GM06990 (cell line): Measurements from ENCODE around the gene IPO11.

Experiments
- DNase-seq: peaks from one replicate; pipeline ENCODE4 v3.0.0-alpha.2; 2011; ENCODE audit not compliant: insufficient read length; ENCODE audit errors: extremely low read depth
- H3K27me3 ChIP-seq: replicated peaks from 2 replicates; pipeline ENCODE4 v1.6.0; 2011; ENCODE audit warnings: low read length; ENCODE audit not compliant: control insufficient read depth, insufficient read depth
- H3K36me3 ChIP-seq: 2 replicates; pipeline ENCODE4 v1.5.1; 2011; ENCODE audit warnings: low read length; ENCODE audit not compliant: control insufficient read depth, insufficient read depth
- H3K4me3 ChIP-seq: replicated peaks from 2 replicates; pipeline ENCODE4 v1.5.1; 2011; ENCODE audit warnings: low read depth, mild to moderate bottlenecking, control low read depth, low read length
- CTCF ChIP-seq: IDR thresholded peaks from 2 replicates; pipeline ENCODE4 v1.5.1; 2011; ENCODE audit warnings: low read length, control low read depth, mild to moderate bottlenecking, inconsistent platforms; ENCODE audit not compliant: insufficient read depth, poor library complexity, severe bottlenecking

IPO11 gene

DNA sequence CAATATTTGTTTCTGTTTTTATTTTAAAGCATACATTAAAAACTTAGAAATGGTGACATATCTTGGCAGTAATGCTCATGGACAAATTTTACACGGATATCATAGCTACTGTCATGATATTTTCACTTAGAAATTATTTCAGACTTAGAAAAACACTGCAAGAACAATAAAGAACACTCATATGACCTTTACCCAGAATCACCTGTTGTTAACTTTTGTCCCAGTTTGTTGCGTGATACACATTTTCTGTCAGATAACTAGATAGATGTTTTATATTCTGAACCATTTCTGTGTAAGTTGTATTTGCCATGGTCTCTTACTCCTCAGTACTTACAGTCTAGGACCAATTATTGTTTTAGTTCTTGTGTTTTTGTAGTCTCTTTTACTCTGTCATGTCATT is 162.5 kb downstream of the IPO11 start:
- Histone ChIP-seq H3K27me3 (no peaks in the 10 kb centered on the region), H3K4me3 (no peak overlapping the region), H3K36me3 (no peaks in the 10 kb centered on the region)
- DNase-seq, result no peak
- TF ChIP-seq CTCF, result no peak

- no peaks in the 10 kb centered on the region for H3K27me3 ChIP-seq
- H3K36me3 ChIP-seq, result no peaks in the 10 kb centered on the region
- DNase-seq, result no peak
- no peak for TF ChIP-seq CTCF
- no peak overlapping the region for H3K4me3 ChIP-seq
Measured at GRCh38 chr5:62575489-62575888, 162.9 kb downstream of the IPO11 start.

GRCh38 chr5:62576570-62577170 is 164.1 kb downstream of the IPO11 start:
- TF ChIP-seq CTCF, result no peak
- Histone ChIP-seq H3K36me3 (no peaks in the 10 kb centered on the region), H3K4me3 (no peak overlapping the region)

DNA sequence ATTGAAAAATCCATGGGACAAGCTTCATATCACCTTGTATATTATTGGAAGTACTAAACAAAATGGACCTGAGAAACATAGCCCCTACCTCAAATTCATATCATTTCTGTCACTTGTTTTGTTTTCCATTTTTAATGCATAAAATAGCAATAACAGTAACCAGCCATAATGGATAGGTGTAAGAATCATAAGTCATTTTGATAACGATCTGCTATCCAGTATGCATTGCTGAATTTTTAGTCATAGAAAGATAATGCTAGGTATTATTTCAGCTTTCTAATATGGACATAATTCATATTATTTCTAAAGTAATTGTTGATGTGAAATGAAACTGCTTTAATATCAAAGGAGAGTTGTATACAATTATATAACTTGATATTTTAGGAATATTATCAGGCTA is 164.9 kb downstream of the IPO11 start:
- TF ChIP-seq CTCF, result no peak
- H3K36me3 ChIP-seq, result no peaks in the 10 kb centered on the region
- DNase-seq, result no peak

More at GRCh38 chr5:62576570-62577170, 164.1 kb downstream of the IPO11 start:
- no peak for DNase-seq
- H3K27me3 ChIP-seq, result no peaks in the 10 kb centered on the region

DNA sequence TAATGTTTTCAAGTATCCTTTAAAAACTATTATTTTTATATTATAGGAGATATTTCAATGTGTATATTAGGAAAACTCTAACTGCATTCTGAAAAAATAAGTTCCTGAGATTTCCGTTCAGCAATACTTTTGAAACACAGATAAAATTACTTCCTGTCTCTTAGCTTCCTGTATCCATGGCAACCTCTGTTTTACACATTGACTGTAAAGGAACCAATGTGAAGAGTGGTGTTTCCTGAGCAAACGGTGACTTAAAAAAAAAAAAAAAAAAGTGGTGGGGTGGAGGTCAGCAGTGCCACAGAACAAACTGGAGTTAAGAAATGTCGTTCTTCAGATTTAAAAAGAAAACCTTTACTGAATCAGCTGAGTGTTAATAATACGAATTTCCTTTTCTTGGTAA is 166.0 kb downstream of the IPO11 start, which contains the start of gene LRRC70:
Gene LRRC70, plus strand, starts transcription at position 280 of the 400 bp plus-strand sequence. CDS start 620 bp downstream, outside the sequence.
- TF ChIP-seq CTCF, result no peak
- DNase-seq, result peak; percentile 20
- no peaks in the 10 kb centered on the region for H3K36me3 ChIP-seq
- no peak within 1 kb of the TSS for H3K4me3 ChIP-seq
- H3K27me3 ChIP-seq, result no peaks in the 10 kb centered on the region

More for the DNA sequence above, 164.9 kb downstream of the IPO11 start:
- no peak overlapping the region for H3K4me3 ChIP-seq
- H3K27me3 ChIP-seq, result no peaks in the 10 kb centered on the region

DNA sequence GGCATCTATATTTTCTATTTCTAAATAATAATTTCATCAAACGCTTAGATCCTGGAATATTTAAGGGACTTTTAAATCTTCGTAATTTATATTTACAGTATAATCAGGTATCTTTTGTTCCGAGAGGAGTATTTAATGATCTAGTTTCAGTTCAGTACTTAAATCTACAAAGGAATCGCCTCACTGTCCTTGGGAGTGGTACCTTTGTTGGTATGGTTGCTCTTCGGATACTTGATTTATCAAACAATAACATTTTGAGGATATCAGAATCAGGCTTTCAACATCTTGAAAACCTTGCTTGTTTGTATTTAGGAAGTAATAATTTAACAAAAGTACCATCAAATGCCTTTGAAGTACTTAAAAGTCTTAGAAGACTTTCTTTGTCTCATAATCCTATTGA is 167.2 kb downstream of the IPO11 start:
- DNase-seq, result no peak
- no peak for TF ChIP-seq CTCF
- H3K36me3 ChIP-seq, result no peaks in the 10 kb centered on the region
- no peaks in the 10 kb centered on the region for H3K27me3 ChIP-seq
- no peak overlapping the region for H3K4me3 ChIP-seq
